T-helper 1 cell treated with Interleukin-12 subunit alpha and Interleukin-12 subunit beta and Interleukin-4 antibody, amounts not matched to agents 30 μg/mL and 1 μg/mL, for 36 hours (primary cell): ENCODE results near the gene LRRC1.

Source experiments
- H3K27ac Mint-ChIP-seq: one replicate; pipeline ENCODE4 v1.8.0; 2021; ENCODE audit warnings: mild to moderate bottlenecking, mixed read lengths
- H3K27me3 Mint-ChIP-seq: one replicate; pipeline ENCODE4 v1.8.0; 2021; ENCODE audit warnings: low read depth, mixed read lengths
- H3K36me3 Mint-ChIP-seq: one replicate; pipeline ENCODE4 v1.8.0; 2021; ENCODE audit warnings: low read depth, mixed read lengths
- H3K4me1 Mint-ChIP-seq: one replicate; pipeline ENCODE4 v1.8.0; 2021; ENCODE audit warnings: low read depth, mixed read lengths
- H3K4me3 Mint-ChIP-seq: one replicate; pipeline ENCODE4 v1.8.0; 2021; ENCODE audit warnings: mild to moderate bottlenecking, moderate library complexity, mixed read lengths
- H3K9me3 Mint-ChIP-seq: one replicate; pipeline ENCODE4 v1.8.0; 2021; ENCODE audit warnings: mixed read lengths

Gene LRRC1

GRCh38 chr6:53815381-53816119 is 20.7 kb downstream of the LRRC1 start:
- H3K27ac Mint-ChIP-seq, result no peak overlapping the region
- H3K36me3 Mint-ChIP-seq, result no peaks in the 10 kb centered on the region
- peaks cover 3% of the 10 kb centered on the region for H3K4me1 Mint-ChIP-seq
- no peak overlapping the region for H3K4me3 Mint-ChIP-seq
- H3K27me3 Mint-ChIP-seq, result no peaks in the 10 kb centered on the region
- H3K9me3 Mint-ChIP-seq, result no peaks in the 10 kb centered on the region

GRCh38 chr6:53818858-53819609 is 24.2 kb downstream of the LRRC1 start:
- no peak overlapping the region for H3K4me3 Mint-ChIP-seq
- peaks cover 3% of the 10 kb centered on the region for H3K4me1 Mint-ChIP-seq
- no peaks in the 10 kb centered on the region for H3K27me3 Mint-ChIP-seq
- no peaks in the 10 kb centered on the region for H3K9me3 Mint-ChIP-seq
- H3K36me3 Mint-ChIP-seq, result no peaks in the 10 kb centered on the region
- H3K27ac Mint-ChIP-seq, result no peak overlapping the region

GRCh38 chr6:53822401-53823125 is 27.8 kb downstream of the LRRC1 start:
- Mint-ChIP-seq H3K27me3 (no peaks in the 10 kb centered on the region), H3K9me3 (no peaks in the 10 kb centered on the region), H3K4me3 (no peak overlapping the region), H3K4me1 (peaks cover 5% of the 10 kb centered on the region), H3K27ac (no peak overlapping the region), H3K36me3 (no peaks in the 10 kb centered on the region)

GRCh38 chr6:53824714-53825113 is 29.9 kb downstream of the LRRC1 start:
- H3K36me3 Mint-ChIP-seq, result no peaks in the 10 kb centered on the region
- no peaks in the 10 kb centered on the region for H3K9me3 Mint-ChIP-seq
- H3K27ac Mint-ChIP-seq, result no peak overlapping the region
- no peaks in the 10 kb centered on the region for H3K27me3 Mint-ChIP-seq
- no peak overlapping the region for H3K4me3 Mint-ChIP-seq
- peaks cover 2% of the 10 kb centered on the region for H3K4me1 Mint-ChIP-seq

- Mint-ChIP-seq H3K4me3 (no peak overlapping the region), H3K4me1 (peaks cover 2% of the 10 kb centered on the region), H3K9me3 (no peaks in the 10 kb centered on the region), H3K36me3 (no peaks in the 10 kb centered on the region), H3K27ac (no peak overlapping the region), H3K27me3 (no peaks in the 10 kb centered on the region)
Measured at GRCh38 chr6:53825532-53826321, 30.9 kb downstream of the LRRC1 start.

GRCh38 chr6:53827531-53827930 is 32.7 kb downstream of the LRRC1 start:
- Mint-ChIP-seq H3K9me3 (no peaks in the 10 kb centered on the region), H3K27ac (no peak overlapping the region), H3K4me3 (no peak overlapping the region), H3K36me3 (no peaks in the 10 kb centered on the region), H3K4me1 (peaks cover 2% of the 10 kb centered on the region), H3K27me3 (no peaks in the 10 kb centered on the region)

- Mint-ChIP-seq H3K36me3 (no peaks in the 10 kb centered on the region), H3K27ac (no peak overlapping the region), H3K9me3 (no peaks in the 10 kb centered on the region), H3K4me1 (peaks cover 2% of the 10 kb centered on the region), H3K27me3 (no peaks in the 10 kb centered on the region), H3K4me3 (no peak overlapping the region)
Measured at GRCh38 chr6:53828215-53828614, 33.4 kb downstream of the LRRC1 start.

- Mint-ChIP-seq H3K4me3 (no peak overlapping the region), H3K27ac (no peak overlapping the region), H3K27me3 (no peaks in the 10 kb centered on the region), H3K9me3 (no peaks in the 10 kb centered on the region), H3K4me1 (peaks cover 2% of the 10 kb centered on the region), H3K36me3 (no peaks in the 10 kb centered on the region)
Measured at GRCh38 chr6:53828966-53829697, 34.3 kb downstream of the LRRC1 start.

- peaks cover 2% of the 10 kb centered on the region for H3K4me1 Mint-ChIP-seq
- no peaks in the 10 kb centered on the region for H3K36me3 Mint-ChIP-seq
- no peak overlapping the region for H3K4me3 Mint-ChIP-seq
- no peaks in the 10 kb centered on the region for H3K9me3 Mint-ChIP-seq
- H3K27ac Mint-ChIP-seq, result no peak overlapping the region
- H3K27me3 Mint-ChIP-seq, result no peaks in the 10 kb centered on the region
Measured at GRCh38 chr6:53829698-53830221, 35.0 kb downstream of the LRRC1 start.

- H3K4me3 Mint-ChIP-seq, result no peak overlapping the region
- no peaks in the 10 kb centered on the region for H3K36me3 Mint-ChIP-seq
- peaks cover 2% of the 10 kb centered on the region for H3K4me1 Mint-ChIP-seq
- no peaks in the 10 kb centered on the region for H3K9me3 Mint-ChIP-seq
- H3K27me3 Mint-ChIP-seq, result no peaks in the 10 kb centered on the region
- no peak overlapping the region for H3K27ac Mint-ChIP-seq
Measured at GRCh38 chr6:53830366-53830765, 35.6 kb downstream of the LRRC1 start.

GRCh38 chr6:53831081-53831869 is 36.5 kb downstream of the LRRC1 start:
- Mint-ChIP-seq H3K4me1 (no peaks in the 10 kb centered on the region), H3K36me3 (no peaks in the 10 kb centered on the region), H3K27ac (no peak overlapping the region), H3K4me3 (no peak overlapping the region), H3K9me3 (no peaks in the 10 kb centered on the region), H3K27me3 (no peaks in the 10 kb centered on the region)

GRCh38 chr6:53831936-53832660 is 37.3 kb downstream of the LRRC1 start:
- no peaks in the 10 kb centered on the region for H3K4me1 Mint-ChIP-seq
- no peaks in the 10 kb centered on the region for H3K36me3 Mint-ChIP-seq
- no peaks in the 10 kb centered on the region for H3K9me3 Mint-ChIP-seq
- no peak overlapping the region for H3K27ac Mint-ChIP-seq
- no peak overlapping the region for H3K4me3 Mint-ChIP-seq
- H3K27me3 Mint-ChIP-seq, result no peaks in the 10 kb centered on the region
